PC-9 (cell line): ENCODE results near the gene MTHFD2. TPM values are rescaled to one million over a fixed set of nuclear protein-coding genes. Genes with fewer than 3 reads are reported as not detected.
A peak's percentile ranks its signal among the peaks of the same experiment; 100 is the strongest.

Experiments
- BruUV-seq: library from RNA; stranded (reverse); fragments of 400-500 nt; replicated peaks from 2 replicates; lab custom pipeline; 2021; lab: Mats Ljungman, UMichigan
- CTCF ChIA-PET: fragments of 300-600 bp; sonication (Branson Sonifier 250); formaldehyde crosslinking; loops from one replicate; lab custom pipeline; 2022; ENCODE audit warnings: antibody characterized with exemption; lab: Charles Lee
- POLR2A ChIA-PET: fragments of 300-600 bp; sonication (Branson Sonifier 250); formaldehyde crosslinking; loops from one replicate; lab custom pipeline; 2022; ENCODE audit warnings: antibody characterized with exemption; ENCODE audit not compliant: unreplicated experiment; lab: Charles Lee
- DNase-seq, 2 experiments: peaks; one replicate each; pipeline versions ENCODE4 v3.0.0 to v3.0.0-alpha.2; 2015 to 2022; ENCODE audit warnings: mixed read lengths in 1 of 2
- H2AFZ ChIP-seq: fragments of 200-600 bp; sonication (generic); 2 replicates; pipeline ENCODE4 v1.8.1; 2017; ENCODE audit warnings: antibody characterized with exemption
- H3F3A ChIP-seq: fragments of 200-600 bp; sonication (generic); 2 replicates; pipeline ENCODE4 v1.8.1; 2017; ENCODE audit warnings: antibody characterized with exemption, mild to moderate bottlenecking, low read depth; ENCODE audit not compliant: insufficient read depth
- H3K27ac ChIP-seq: fragments of 200-600 bp; sonication (generic); 2 replicates; pipeline ENCODE4 v1.6.1; 2016; ENCODE audit warnings: mixed run types
- H3K27me3 ChIP-seq: fragments of 200-600 bp; sonication (generic); 2 replicates; pipeline ENCODE4 v1.6.1; 2016; ENCODE audit warnings: low read depth, mixed run types; ENCODE audit not compliant: insufficient read depth
- H3K36me3 ChIP-seq: fragments of 200-600 bp; sonication (generic); 2 replicates; pipeline ENCODE4 v1.6.1; 2016; ENCODE audit warnings: low read depth, mixed run types
- H3K4me1 ChIP-seq: fragments of 200-600 bp; sonication (generic); replicated peaks from 2 replicates; pipeline ENCODE4 v1.6.1; 2016; ENCODE audit warnings: mixed run types; ENCODE audit not compliant: insufficient read depth
- H3K4me2 ChIP-seq: fragments of 200-600 bp; sonication (generic); 2 replicates; pipeline ENCODE4 v1.6.1; 2017; ENCODE audit warnings: mixed run types
- H3K4me3 ChIP-seq: fragments of 200-600 bp; sonication (generic); 2 replicates; pipeline ENCODE4 v1.6.1; 2016; ENCODE audit warnings: mixed run types
- H3K79me2 ChIP-seq: fragments of 200-600 bp; sonication (generic); 2 replicates; pipeline ENCODE4 v1.6.1; 2017; ENCODE audit warnings: low read depth, mixed run types
- H3K9me2 ChIP-seq: fragments of 200-600 bp; sonication (generic); 2 replicates; pipeline ENCODE4 v1.8.1; 2017; ENCODE audit warnings: mild to moderate bottlenecking; ENCODE audit not compliant: insufficient read depth
- H3K9me3 ChIP-seq: fragments of 200-600 bp; sonication (generic); 2 replicates; pipeline ENCODE4 v1.8.1; 2016; ENCODE audit warnings: low read depth; ENCODE audit not compliant: insufficient read depth
- H4K20me1 ChIP-seq: fragments of 200-600 bp; sonication (generic); 2 replicates; pipeline ENCODE4 v1.8.1; 2017; ENCODE audit not compliant: insufficient read depth
- EZH2 ChIP-seq: fragments of 200-600 bp; sonication (generic); IDR thresholded peaks from 2 replicates; pipeline ENCODE4 v1.8.0; 2017; ENCODE audit warnings: antibody characterized with exemption, low read depth
- intact Hi-C: fragments of 100-400 bp; cut with micrococcal nuclease; formaldehyde crosslinking; loops from one replicate; pipeline ENCODE4 v1.10.0; 2022; ENCODE audit not compliant: unreplicated experiment
- total RNA-seq: library from RNA; stranded (reverse); gene quantifications from 2 replicates; pipeline ENCODE4 v1.2.3, GENCODE V29; 2021
- TF ChIP-seq, protein P1 (sequence below): fragments of 200-600 bp; sonication (generic); conservative IDR thresholded peaks from 2 replicates; pipeline ENCODE4 v1.6.1; 2017; ENCODE audit warnings: mixed run types, antibody characterized with exemption, mild to moderate bottlenecking, moderate library complexity

Gene MTHFD2
- total RNA-seq, 1 experiment from 2014 or later: 192 TPM

DNA sequence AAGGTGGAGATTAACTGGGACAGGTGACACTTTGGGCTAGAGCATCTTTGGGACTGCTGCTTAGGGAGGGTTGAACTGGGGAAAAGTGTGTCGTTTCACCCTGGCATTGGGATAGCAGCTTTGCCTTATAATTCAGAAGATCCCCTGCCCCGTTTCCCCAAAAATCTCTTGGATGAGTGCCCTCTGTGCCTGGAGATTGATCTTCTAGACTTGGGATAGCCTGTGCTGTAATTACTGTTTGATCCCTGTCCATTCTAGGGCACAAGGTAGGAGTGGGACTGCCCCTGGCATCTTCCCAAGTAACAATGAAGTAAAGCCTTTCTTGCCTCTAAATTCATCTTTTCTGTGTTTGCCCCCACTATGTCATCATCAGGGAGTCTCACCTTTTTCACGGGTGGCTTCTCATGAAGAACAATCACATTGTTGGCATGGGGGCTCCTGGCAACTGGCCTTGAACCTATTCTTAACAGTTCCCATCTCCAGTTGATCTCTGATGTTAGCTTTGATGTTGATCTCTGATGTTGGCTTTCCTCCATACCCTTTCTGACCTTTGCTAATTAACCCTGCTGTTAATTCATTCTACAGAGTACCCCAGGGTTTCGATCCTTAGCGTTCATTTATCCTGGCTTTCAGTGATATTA is 21.6 kb downstream of the MTHFD2 start:
- intact Hi-C loops: no loop called here
- TF ChIP-seq EZH2: no peak
- TF ChIP-seq, protein P1, sequence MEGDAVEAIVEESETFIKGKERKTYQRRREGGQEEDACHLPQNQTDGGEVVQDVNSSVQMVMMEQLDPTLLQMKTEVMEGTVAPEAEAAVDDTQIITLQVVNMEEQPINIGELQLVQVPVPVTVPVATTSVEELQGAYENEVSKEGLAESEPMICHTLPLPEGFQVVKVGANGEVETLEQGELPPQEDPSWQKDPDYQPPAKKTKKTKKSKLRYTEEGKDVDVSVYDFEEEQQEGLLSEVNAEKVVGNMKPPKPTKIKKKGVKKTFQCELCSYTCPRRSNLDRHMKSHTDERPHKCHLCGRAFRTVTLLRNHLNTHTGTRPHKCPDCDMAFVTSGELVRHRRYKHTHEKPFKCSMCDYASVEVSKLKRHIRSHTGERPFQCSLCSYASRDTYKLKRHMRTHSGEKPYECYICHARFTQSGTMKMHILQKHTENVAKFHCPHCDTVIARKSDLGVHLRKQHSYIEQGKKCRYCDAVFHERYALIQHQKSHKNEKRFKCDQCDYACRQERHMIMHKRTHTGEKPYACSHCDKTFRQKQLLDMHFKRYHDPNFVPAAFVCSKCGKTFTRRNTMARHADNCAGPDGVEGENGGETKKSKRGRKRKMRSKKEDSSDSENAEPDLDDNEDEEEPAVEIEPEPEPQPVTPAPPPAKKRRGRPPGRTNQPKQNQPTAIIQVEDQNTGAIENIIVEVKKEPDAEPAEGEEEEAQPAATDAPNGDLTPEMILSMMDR: no peak
- Histone ChIP-seq H3K27me3 (no peaks in the 10 kb centered on the region), H3K79me2 (no peaks in the 10 kb centered on the region), H2AFZ (no peak overlapping the region), H3K4me1 (no peaks in the 10 kb centered on the region), H3K36me3 (peaks cover 30% of the 10 kb centered on the region), H3K4me2 (no peak overlapping the region), H3K9me2 (no peaks in the 10 kb centered on the region), H3F3A (peaks cover 79% of the 10 kb centered on the region), H4K20me1 (peaks cover 55% of the 10 kb centered on the region), H3K9me3 (no peaks in the 10 kb centered on the region), H3K27ac (no peak overlapping the region), H3K4me3 (no peak overlapping the region)
- no TSS peak for BruUV-seq
- POLR2A ChIA-PET: interaction anchor here (0.7 kb wide), 1 partner anchor 58 kb away, joined by 10 read pairs; no protein-coding TSS in a partner anchor
- CTCF ChIA-PET: interaction anchor here (0.7 to 0.8 kb wide), 2 partner anchors 102 to 153 kb away, joined by 3 read pairs; no protein-coding TSS in a partner anchor
- no peak for DNase-seq

DNA sequence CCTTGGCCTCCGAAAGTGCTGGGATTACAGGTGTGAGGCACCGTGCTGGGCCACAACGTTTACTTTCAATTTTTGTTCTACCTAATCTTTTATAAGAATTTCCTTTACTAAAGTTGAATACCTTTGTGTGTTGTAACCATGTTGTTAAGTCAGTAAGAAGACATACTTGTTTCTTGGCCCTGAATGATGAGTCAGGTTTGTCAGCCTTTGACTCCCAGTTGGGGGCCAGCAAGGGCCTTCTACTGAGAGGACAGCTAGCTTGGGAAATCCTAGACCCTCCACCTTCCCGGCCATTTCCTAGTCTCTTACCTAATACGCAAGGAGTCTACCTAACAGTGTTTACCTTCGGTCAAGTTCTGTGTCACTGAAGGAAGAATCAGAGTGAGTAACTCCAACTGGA is 22.7 kb downstream of the MTHFD2 start:
- no peaks in the 10 kb centered on the region for H3K9me2 ChIP-seq
- POLR2A ChIA-PET: no interaction called here
- H3K4me3 ChIP-seq: no peak overlapping the region
- no peaks in the 10 kb centered on the region for H3K27me3 ChIP-seq
- no peaks in the 10 kb centered on the region for H3K9me3 ChIP-seq
- no peak overlapping the region for H3K4me2 ChIP-seq
- H4K20me1 ChIP-seq: peaks cover 43% of the 10 kb centered on the region
- H3F3A ChIP-seq: peaks cover 71% of the 10 kb centered on the region
- H3K27ac ChIP-seq: no peak overlapping the region
- H3K79me2 ChIP-seq: no peaks in the 10 kb centered on the region
- no peak overlapping the region for H2AFZ ChIP-seq
- TF ChIP-seq, protein P1: no peak
- TF ChIP-seq EZH2: no peak
- DNase-seq: peak in 1 of 2 experiments; percentile 46
- BruUV-seq: no TSS peak
- H3K36me3 ChIP-seq: peaks cover 25% of the 10 kb centered on the region
- intact Hi-C loops: no loop called here
- CTCF ChIA-PET: no interaction called here
- H3K4me1 ChIP-seq: no peaks in the 10 kb centered on the region

DNA sequence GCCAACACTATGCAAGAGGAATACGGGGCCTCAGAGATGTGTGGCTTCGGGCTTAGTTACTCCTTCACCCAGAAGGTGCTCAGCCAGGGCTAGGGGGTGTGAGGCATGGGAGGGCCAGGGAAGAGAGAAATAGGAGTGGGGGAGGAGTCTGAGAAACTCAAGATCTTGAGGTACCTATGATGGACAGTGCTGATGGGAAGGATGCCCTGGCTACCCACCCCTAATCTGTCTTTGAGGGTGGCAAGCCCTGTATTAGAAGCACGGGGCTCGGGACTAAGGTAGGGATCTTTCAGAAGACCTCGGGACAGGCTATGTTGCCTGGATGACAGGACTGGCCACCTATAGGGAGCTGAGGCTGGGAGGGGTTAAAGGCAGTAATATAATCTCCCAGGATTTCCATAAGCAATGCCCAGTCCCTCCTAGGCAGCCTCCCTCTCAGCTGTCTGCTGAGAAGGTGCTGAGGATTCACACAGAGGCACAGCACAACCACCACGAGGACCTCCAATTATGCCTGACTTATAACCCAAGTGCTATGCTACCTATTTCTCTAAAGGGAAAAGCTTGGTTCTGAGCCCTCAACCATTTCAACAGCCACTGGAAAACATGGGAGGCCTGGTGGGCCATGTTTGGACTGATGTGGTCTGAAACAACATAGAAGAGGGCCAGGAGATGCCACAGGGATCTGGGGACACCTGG is 23.3 kb downstream of the MTHFD2 start:
- POLR2A ChIA-PET: no interaction called here
- TF ChIP-seq, protein P1: no peak
- TF ChIP-seq EZH2: no peak
- CTCF ChIA-PET: no interaction called here
- peak in 1 of 2 experiments; percentile 37 for DNase-seq
- Histone ChIP-seq H3K4me2 (no peak overlapping the region), H3K36me3 (peaks cover 18% of the 10 kb centered on the region), H3K4me1 (no peaks in the 10 kb centered on the region), H3K27me3 (no peaks in the 10 kb centered on the region), H3K9me3 (no peaks in the 10 kb centered on the region), H3K4me3 (no peak overlapping the region), H3F3A (peaks cover 67% of the 10 kb centered on the region), H2AFZ (no peak overlapping the region), H3K9me2 (no peaks in the 10 kb centered on the region), H4K20me1 (peaks cover 37% of the 10 kb centered on the region), H3K27ac (no peak overlapping the region), H3K79me2 (no peaks in the 10 kb centered on the region)
- intact Hi-C loops: no loop called here
- BruUV-seq: no TSS peak
